HEK293 (cell line): ENCODE results near the gene ARID1A.

Experiments
- MYNN ChIP-seq: fragments of 450-650 bp; formaldehyde crosslinking; IDR thresholded peaks from 2 replicates; pipeline ENCODE4 v1.5.1; 2016; ENCODE audit warnings: missing biosample characterization, missing genetic modification characterization, borderline replicate concordance
- PRDM1 ChIP-seq: fragments of 450-650 bp; formaldehyde crosslinking; IDR thresholded peaks from 2 replicates; pipeline ENCODE4; 2016; ENCODE audit warnings: missing biosample characterization, missing genetic modification characterization
- REPIN1 ChIP-seq: fragments of 450-650 bp; formaldehyde crosslinking; IDR thresholded peaks from 2 replicates; pipeline ENCODE4 v1.5.1; 2017; ENCODE audit warnings: missing biosample characterization, missing genetic modification characterization, low read depth
- TCF7L2 ChIP-seq: IDR thresholded peaks from 2 replicates; pipeline ENCODE4 v1.6.1; 2011; ENCODE audit warnings: low read depth, mild to moderate bottlenecking, inconsistent platforms, low read length, moderate library complexity, borderline replicate concordance
- ZNF133 ChIP-seq: fragments of 450-650 bp; formaldehyde crosslinking; IDR thresholded peaks from 2 replicates; pipeline ENCODE4 v1.5.1; 2016; ENCODE audit warnings: missing biosample characterization, missing genetic modification characterization
- ZNF146 ChIP-seq: fragments of 450-650 bp; formaldehyde crosslinking; IDR thresholded peaks from 2 replicates; pipeline ENCODE4 v1.5.1; 2016; ENCODE audit warnings: missing biosample characterization, missing genetic modification characterization
- ZNF184 ChIP-seq: fragments of 450-650 bp; IDR thresholded peaks from 2 replicates; pipeline ENCODE4 v1.5.1; 2018; ENCODE audit warnings: missing biosample characterization, mild to moderate bottlenecking, missing genetic modification characterization
- ZNF274 ChIP-seq, 2 experiments: fragments of 200-500 bp in 1 of 2; fragments of 450-650 bp in 1 of 2; sonication (Bioruptor generic) in 1 of 2; formaldehyde crosslinking in 1 of 2; IDR thresholded peaks; 2 replicates each; pipeline versions ENCODE4 v1.5.1 to v1.6.1; 2014 to 2016; ENCODE audit warnings: borderline replicate concordance in 1 of 2, inconsistent platforms in 1 of 2, low read length in 1 of 2, missing biosample characterization in 1 of 2, missing genetic modification characterization in 1 of 2
- ZNF335 ChIP-seq: fragments of 450-650 bp; formaldehyde crosslinking; conservative IDR thresholded peaks from 2 replicates; pipeline ENCODE4 v1.5.1; 2016; ENCODE audit warnings: missing biosample characterization, missing genetic modification characterization
- ZNF350 ChIP-seq: fragments of 450-650 bp; formaldehyde crosslinking; IDR thresholded peaks from 2 replicates; pipeline ENCODE4 v1.5.0; 2017; ENCODE audit warnings: missing biosample characterization, mild to moderate bottlenecking, missing genetic modification characterization
- ZNF404 ChIP-seq: fragments of 450-650 bp; formaldehyde crosslinking; IDR thresholded peaks from 2 replicates; pipeline ENCODE4 v1.5.1; 2017; ENCODE audit warnings: missing biosample characterization, missing genetic modification characterization
- ZNF621 ChIP-seq: fragments of 450-650 bp; formaldehyde crosslinking; IDR thresholded peaks from 2 replicates; pipeline ENCODE4 v1.5.1; 2017; ENCODE audit warnings: missing biosample characterization, missing genetic modification characterization
- ZNF768 ChIP-seq: fragments of 450-650 bp; formaldehyde crosslinking; IDR thresholded peaks from 2 replicates; pipeline ENCODE4 v1.5.1; 2018; ENCODE audit warnings: missing biosample characterization, mild to moderate bottlenecking, missing genetic modification characterization
- TF ChIP-seq, protein P1 (sequence below): fragments of 450-650 bp; formaldehyde crosslinking; IDR thresholded peaks from 2 replicates; pipeline ENCODE4 v1.5.1; 2016; ENCODE audit warnings: missing biosample characterization, missing genetic modification characterization

DNA sequence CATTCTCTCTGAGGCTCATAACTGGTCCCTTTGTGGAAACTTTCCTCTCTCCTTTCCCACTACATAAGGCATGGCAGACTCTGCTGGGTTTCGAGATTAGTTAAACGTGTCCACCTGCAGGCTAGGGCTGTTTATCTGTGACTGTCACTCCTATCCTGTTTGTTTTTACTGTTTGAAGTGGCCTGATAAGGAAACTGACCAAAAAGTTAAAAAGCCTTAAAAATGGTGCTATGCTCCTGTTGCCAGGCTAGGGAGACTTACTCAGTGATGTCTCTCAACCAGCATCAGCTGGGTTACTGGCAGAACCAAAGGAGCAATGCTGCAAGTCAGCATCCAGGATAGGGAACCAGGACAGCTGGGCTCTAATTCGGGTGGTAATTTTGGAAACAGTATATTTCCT, 95.8 kb downstream of the ARID1A start:
- TF ChIP-seq ZNF350 (tag by site-specific recombination) (no peak), ZNF133 (tag by site-specific recombination) (no peak), TCF7L2 (no peak), MYNN (tag by site-specific recombination) (no peak), PRDM1 (tag by site-specific recombination) (no peak), REPIN1 (tag by site-specific recombination) (no peak), ZNF621 (no peak), ZNF335 (no peak), ZNF404 (tag by site-specific recombination) (no peak), ZNF146 (tag by site-specific recombination) (no peak), ZNF768 (tag by site-specific recombination) (no peak), ZNF184 (tag by site-specific recombination) (no peak), ZNF274 (IDR thresholded peaks at IDR 0.05; ENCODE audit: low read length) (no peak), ZNF274 (tag by site-specific recombination; IDR thresholded peaks at IDR 0.05; ENCODE audit: borderline replicate concordance) (no peak)
- TF ChIP-seq, protein P1, sequence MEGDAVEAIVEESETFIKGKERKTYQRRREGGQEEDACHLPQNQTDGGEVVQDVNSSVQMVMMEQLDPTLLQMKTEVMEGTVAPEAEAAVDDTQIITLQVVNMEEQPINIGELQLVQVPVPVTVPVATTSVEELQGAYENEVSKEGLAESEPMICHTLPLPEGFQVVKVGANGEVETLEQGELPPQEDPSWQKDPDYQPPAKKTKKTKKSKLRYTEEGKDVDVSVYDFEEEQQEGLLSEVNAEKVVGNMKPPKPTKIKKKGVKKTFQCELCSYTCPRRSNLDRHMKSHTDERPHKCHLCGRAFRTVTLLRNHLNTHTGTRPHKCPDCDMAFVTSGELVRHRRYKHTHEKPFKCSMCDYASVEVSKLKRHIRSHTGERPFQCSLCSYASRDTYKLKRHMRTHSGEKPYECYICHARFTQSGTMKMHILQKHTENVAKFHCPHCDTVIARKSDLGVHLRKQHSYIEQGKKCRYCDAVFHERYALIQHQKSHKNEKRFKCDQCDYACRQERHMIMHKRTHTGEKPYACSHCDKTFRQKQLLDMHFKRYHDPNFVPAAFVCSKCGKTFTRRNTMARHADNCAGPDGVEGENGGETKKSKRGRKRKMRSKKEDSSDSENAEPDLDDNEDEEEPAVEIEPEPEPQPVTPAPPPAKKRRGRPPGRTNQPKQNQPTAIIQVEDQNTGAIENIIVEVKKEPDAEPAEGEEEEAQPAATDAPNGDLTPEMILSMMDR (tag by site-specific recombination), result no peak
